ENCODE results near the gene GYPE.
"Not testable (repeated sequence)": the region's sequence is repeated elsewhere in the genome, so short reads cannot be mapped to it uniquely, and the experiment has no call there.

Gene GYPE

GRCh38 chr4:143905440-143905839 is at the start of gene GYPE:
TSS of gene GYPE (minus strand) at chr4:143905559. CDS start at chr4:143905507, 52 bp downstream.
- not testable (repeated sequence) for DNase-seq (ENCODE audit: low read depth)

GRCh38 chr4:143951458-143951972 is 46.2 kb upstream of the GYPE start:
- not testable (repeated sequence) for DNase-seq (ENCODE audit: low read depth)

DNA sequence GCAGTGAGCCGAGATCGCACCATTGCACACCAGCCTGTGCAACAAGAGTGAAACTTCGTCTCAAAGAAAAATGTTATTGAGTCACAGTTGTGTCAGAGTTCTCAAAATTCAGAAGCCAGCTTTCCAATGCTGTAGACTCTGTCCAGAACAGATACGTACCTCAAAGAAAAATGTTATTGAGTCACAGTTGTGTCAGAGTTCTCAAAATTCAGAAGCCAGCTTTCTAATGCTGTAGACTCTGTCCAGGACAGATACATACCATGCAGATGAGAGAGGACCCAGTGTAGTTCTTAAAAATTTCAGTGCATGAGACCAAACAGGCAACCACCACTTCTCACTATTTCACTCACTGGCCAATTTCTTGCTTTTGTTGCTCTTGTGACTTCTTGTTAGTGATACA is 45.6 kb upstream of the GYPE start:
- DNase-seq (ENCODE audit: low read depth): not testable (repeated sequence)

DNA sequence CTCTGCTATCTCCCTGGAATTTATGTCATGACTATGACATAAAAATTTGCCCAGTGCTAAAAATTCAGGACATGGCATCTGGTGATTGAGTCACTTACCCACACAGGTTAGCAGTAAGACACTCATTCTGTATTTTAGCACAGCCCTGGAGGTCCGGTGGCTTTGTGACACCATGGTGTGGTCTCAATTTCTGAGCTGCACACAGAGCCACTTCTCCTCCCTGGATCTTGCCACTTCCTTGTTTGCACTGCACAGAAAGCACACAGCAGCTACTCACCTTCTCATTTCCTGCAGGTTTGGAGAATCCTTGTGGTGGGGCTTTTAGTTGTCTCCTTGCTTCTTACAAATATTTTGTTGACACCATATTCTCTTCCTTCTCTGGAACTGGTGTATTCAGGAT is 44.8 kb upstream of the GYPE start:
- not testable (repeated sequence) for DNase-seq (ENCODE audit: low read depth)

- DNase-seq (ENCODE audit: low read depth): not testable (repeated sequence)
These were observed 42.1 kb upstream of the GYPE start for GRCh38 chr4:143947493-143947892.

- not testable (repeated sequence) for DNase-seq (ENCODE audit: low read depth)
These were observed 35.3 kb upstream of the GYPE start for GRCh38 chr4:143940708-143941107.

DNA sequence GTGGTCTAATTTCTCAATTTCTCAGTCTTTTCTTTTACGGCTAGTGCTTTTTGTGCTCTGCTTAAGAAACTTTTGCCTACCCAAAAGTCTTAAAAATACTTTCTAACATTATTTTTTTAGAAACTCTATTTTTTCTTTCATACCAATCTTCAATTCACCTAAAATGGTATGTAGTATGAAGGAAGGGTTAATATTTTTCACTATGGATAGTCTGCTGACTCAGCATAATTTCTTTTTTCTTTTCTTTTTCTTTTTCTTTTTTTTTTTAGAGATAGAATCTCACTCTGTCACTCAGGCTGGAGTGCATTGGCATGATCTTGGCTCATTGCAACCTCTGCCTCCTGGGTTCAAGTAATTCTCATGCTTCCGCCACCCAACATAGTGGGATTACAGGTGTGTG is 34.2 kb upstream of the GYPE start:
- no peak for DNase-seq (ENCODE audit: low read depth)

DNA sequence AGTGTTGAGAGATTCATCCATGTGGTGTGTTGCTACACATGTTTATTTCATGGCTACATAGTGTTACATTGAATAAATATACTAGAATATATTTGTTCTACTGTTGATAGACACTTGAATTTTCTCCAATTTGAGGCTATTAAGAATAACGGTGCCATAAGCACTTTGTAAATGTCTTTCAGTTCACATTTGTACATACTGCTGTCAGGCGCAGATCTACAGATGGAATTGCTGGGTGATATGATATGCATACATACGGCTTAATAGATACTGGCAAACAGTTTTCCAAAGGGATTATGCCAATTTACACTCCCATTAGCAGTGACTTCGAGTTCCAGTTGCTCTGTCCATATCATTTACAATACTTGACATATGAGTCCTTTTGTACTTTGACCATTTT is 33.5 kb upstream of the GYPE start:
- DNase-seq (ENCODE audit: low read depth): not testable (repeated sequence)

- DNase-seq (ENCODE audit: low read depth): no peak
These were observed 15.8 kb upstream of the GYPE start for GRCh38 chr4:143921181-143921580.

GRCh38 chr4:143916485-143916884 is 11.1 kb upstream of the GYPE start:
- not testable (repeated sequence) for DNase-seq (ENCODE audit: low read depth)

- not testable (repeated sequence) for DNase-seq (ENCODE audit: low read depth)
These were observed 7.1 kb upstream of the GYPE start for GRCh38 chr4:143912478-143912877.

DNA sequence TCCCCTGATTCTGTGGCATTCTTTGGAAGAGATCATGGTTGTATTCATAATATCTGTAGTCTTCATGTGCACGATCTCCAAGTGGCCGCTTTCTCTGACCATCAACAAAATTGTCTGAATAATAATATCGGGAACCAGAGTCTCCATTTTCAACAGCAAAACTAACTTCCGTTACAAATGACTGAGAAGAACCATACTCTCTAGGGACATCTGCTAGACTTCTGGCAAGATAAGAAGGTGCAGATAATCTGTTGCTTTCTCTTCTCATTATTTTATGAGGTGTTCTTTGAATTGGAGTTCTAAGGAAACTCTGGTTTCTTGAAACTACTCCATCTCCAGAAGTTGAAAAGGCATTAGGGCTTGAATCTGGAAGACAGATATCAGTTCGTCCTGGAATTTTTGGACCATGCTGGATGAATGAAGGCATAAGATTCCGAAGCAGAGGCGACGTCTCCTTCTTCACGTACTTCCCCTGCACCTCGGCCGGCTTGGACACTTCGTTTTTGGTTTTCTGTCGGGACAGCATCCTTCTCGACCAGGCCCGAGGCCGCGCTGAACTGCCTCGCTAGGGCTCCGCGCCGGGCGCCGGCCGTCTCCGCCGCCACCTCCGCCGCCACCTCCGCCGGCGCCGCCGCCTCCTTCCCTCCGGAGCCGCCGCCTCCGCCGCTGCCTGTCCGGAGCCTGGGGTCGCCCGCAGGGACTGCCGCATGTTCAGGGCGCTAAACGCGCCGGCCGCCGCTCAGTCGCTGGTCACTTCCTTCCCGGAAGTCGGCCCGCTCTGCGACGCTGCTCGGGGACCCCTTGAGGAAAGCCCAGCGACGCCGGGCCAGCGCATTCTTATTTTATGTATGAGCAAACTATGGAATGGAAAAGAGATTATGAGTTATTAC is 6.4 kb upstream of the GYPE start:
- not testable (repeated sequence) for DNase-seq (ENCODE audit: low read depth)

DNA sequence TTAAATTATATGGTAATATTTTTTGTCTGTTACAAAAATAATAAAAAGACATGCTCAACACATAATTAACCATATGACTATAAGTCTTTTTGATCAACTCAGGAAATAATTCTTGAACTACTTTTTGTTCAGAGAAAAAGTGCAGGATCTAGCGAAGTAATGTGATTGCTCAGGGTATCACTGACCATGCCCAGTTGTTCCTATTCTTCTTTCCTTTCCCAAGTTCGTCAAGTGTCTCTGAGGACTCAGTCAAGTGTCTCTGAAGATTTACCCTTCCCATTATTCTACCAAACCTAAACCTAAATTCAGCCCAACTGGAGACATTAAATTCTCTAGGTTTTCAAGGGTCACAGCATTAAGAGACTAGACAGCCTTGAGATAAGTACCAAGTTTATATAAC is 5.5 kb upstream of the GYPE start:
- not testable (repeated sequence) for DNase-seq (ENCODE audit: low read depth)

DNA sequence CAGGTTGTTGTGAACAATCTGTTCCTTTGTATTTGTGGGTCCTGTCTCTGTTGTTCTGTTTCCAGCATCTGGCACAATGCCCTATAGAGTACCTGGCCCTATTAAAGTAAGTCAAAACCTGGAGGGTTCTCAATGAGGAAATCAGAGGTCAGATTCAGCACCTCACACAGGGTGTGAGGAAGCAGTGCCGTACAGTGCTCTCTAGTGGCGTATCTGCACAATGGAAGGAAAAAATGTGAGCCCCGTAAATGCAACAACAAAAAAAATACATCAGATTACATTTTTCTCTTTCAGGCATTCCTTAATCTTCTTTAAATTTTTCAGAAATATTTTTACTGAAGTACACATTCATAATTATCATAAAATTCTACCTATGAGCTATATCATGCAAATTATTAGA is 2.5 kb upstream of the GYPE start:
- DNase-seq (ENCODE audit: low read depth): not testable (repeated sequence)

- not testable (repeated sequence) for DNase-seq (ENCODE audit: low read depth)
These were observed 928 bp downstream of the GYPE start for GRCh38 chr4:143904431-143904830.

GRCh38 chr4:143890323-143890722 is 15.0 kb downstream of the GYPE start:
- DNase-seq (ENCODE audit: low read depth): not testable (repeated sequence)

- not testable (repeated sequence) for DNase-seq (ENCODE audit: low read depth)
These were observed 17.2 kb downstream of the GYPE start for GRCh38 chr4:143888189-143888588.

DNA sequence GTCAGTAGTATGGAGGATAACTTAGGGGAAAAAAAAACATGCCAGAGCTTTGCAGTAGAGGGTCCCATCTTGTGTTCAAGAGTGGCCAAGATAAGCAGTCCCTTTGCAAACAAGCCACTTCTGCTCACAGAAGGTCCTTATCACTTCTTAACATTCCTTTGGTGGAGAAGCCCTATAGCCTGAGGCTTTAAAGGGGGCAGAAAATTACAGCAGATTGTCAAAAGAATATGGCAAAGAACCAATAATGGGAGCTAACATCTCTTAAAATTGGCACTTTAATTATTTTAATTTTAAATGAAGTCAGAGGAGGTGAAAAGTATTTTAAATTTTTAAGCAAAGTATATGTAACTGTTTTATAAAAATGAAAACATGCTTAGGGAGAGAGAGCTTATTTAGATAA is 20.4 kb downstream of the GYPE start:
- DNase-seq (ENCODE audit: low read depth): not testable (repeated sequence)

- DNase-seq (ENCODE audit: low read depth): no peak
These were observed 21.8 kb downstream of the GYPE start for GRCh38 chr4:143883529-143883928.

DNA sequence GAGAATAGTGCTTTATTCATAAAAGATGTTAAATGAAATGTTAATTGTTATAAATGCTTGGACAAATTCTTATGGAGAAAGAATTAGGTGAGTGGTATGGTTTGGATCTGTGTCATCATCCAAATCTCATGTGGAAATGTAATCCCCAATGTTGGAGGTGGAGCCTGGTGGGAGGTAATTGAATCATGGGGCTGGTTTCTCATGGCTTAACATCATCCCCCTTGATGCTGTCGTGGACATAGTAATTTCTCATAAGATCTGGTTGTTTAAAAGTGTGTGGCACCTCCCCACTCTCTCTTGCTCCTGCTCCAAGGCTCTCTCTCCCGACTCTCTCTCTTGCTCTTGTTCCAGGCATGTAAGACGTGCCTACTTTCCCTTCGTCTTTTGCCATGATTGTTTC is 22.5 kb downstream of the GYPE start:
- DNase-seq (ENCODE audit: low read depth): no peak

DNA sequence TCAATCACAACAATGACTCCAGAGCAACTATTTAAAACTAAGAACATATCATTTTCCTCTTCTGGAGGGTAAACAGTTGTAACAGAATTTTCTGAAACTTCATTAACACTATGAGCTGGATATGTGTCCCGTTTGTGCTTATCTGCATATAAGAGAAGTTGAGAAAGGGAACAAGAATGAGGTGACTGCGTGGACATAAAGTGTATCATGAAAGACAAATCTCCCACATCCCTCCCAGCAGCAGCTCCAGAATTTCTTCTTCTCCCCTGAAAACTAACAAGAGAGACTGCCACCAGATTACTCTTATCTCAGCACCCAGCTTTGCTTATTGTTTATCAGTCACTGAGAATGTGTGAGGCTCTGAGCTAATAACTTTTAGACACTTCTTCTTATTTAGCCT is 25.8 kb downstream of the GYPE start:
- DNase-seq (ENCODE audit: low read depth): not testable (repeated sequence)

DNA sequence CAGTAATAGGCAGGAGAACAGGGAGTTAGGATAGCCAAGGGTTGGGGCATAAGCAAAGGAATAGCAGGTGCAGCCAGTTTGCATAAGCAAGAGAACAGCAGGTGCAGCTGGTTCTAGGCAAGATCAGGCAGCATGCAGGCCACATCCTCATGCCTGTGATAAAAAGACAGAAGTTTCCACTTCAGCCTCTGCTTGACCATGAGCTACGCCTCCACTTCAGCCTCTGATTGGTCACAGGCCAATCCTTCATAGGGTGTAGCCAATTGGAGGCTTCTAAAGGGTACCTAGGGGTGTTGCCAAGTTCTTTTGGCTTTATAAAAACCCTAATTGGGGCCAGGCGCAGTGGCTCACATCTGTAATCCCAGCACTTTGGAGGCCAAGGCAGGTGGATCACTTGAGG is 30.0 kb downstream of the GYPE start:
- DNase-seq (ENCODE audit: low read depth): not testable (repeated sequence)

GRCh38 chr4:143870523-143871268 is 34.7 kb downstream of the GYPE start:
- DNase-seq (ENCODE audit: low read depth): not testable (repeated sequence)
